Calu3 (cell line): ENCODE data around the gene CCBE1. TPM values are rescaled to one million over a fixed set of nuclear protein-coding genes. Genes with fewer than 3 reads are reported as not detected.

ENCODE experiments used
- BruUV-seq: library from RNA; stranded (reverse); fragments of 400-500 nt; replicated peaks from 2 replicates; lab custom pipeline; 2021; lab: Mats Ljungman, UMichigan
- CTCF ChIA-PET: fragments of 300-600 bp; sonication (Branson Sonifier 250); formaldehyde crosslinking; loops from one replicate; lab custom pipeline; 2022; ENCODE audit warnings: antibody characterized with exemption; lab: Charles Lee
- DNase-seq: peaks from one replicate; pipeline ENCODE4 v3.0.0; 2022
- H3K27ac Mint-ChIP-seq: one replicate; pipeline ENCODE4 v1.8.0; 2022; ENCODE audit warnings: mixed read lengths; ENCODE audit not compliant: unreplicated experiment
- H3K27me3 Mint-ChIP-seq: one replicate; pipeline ENCODE4 v1.8.0; 2022; ENCODE audit warnings: mixed read lengths; ENCODE audit not compliant: unreplicated experiment
- H3K36me3 Mint-ChIP-seq: one replicate; pipeline ENCODE4 v1.8.0; 2022; ENCODE audit warnings: mild to moderate bottlenecking, moderate library complexity, mixed read lengths; ENCODE audit not compliant: insufficient read depth, unreplicated experiment
- H3K4me1 Mint-ChIP-seq: one replicate; pipeline ENCODE4 v1.8.0; 2022; ENCODE audit warnings: mild to moderate bottlenecking, low read depth, mixed read lengths; ENCODE audit not compliant: unreplicated experiment
- H3K4me3 Mint-ChIP-seq: one replicate; pipeline ENCODE4 v1.8.0; 2022; ENCODE audit warnings: mild to moderate bottlenecking, low read depth, moderate library complexity, mixed read lengths; ENCODE audit not compliant: unreplicated experiment
- H3K9me3 Mint-ChIP-seq: one replicate; pipeline ENCODE4 v1.8.0; 2022; ENCODE audit warnings: low read depth, mixed read lengths; ENCODE audit not compliant: unreplicated experiment
- intact Hi-C: fragments of 100-400 bp; cut with micrococcal nuclease; formaldehyde crosslinking; loops from one replicate; pipeline ENCODE4 v1.10.0; 2022; ENCODE audit not compliant: unreplicated experiment
- total RNA-seq: library from RNA; stranded (reverse); gene quantifications from 2 replicates; pipeline ENCODE4 v1.2.3, GENCODE V29; 2022
- TF ChIP-seq, protein P1 (sequence below): fragments of 200-600 bp; IDR thresholded peaks from one replicate; pipeline ENCODE4 v1.8.0; 2022; ENCODE audit warnings: antibody characterized with exemption; ENCODE audit not compliant: unreplicated experiment

Gene CCBE1
- total RNA-seq, 1 experiment from 2014 or later: 0.12 TPM

- H3K27me3 Mint-ChIP-seq: peaks cover 12% of the 10 kb centered on the region
- no peaks in the 10 kb centered on the region for H3K9me3 Mint-ChIP-seq
- CTCF ChIA-PET: interaction anchor here (0.5 kb wide), 1 partner anchor 284 kb away, joined by 4 read pairs; no protein-coding TSS in a partner anchor
- H3K36me3 Mint-ChIP-seq: no peaks in the 10 kb centered on the region
- H3K4me1 Mint-ChIP-seq: no peaks in the 10 kb centered on the region
- BruUV-seq: no TSS peak
- no peak overlapping the region for H3K4me3 Mint-ChIP-seq
- intact Hi-C loops: no loop called here
- no peak for DNase-seq
- TF ChIP-seq, protein P1, sequence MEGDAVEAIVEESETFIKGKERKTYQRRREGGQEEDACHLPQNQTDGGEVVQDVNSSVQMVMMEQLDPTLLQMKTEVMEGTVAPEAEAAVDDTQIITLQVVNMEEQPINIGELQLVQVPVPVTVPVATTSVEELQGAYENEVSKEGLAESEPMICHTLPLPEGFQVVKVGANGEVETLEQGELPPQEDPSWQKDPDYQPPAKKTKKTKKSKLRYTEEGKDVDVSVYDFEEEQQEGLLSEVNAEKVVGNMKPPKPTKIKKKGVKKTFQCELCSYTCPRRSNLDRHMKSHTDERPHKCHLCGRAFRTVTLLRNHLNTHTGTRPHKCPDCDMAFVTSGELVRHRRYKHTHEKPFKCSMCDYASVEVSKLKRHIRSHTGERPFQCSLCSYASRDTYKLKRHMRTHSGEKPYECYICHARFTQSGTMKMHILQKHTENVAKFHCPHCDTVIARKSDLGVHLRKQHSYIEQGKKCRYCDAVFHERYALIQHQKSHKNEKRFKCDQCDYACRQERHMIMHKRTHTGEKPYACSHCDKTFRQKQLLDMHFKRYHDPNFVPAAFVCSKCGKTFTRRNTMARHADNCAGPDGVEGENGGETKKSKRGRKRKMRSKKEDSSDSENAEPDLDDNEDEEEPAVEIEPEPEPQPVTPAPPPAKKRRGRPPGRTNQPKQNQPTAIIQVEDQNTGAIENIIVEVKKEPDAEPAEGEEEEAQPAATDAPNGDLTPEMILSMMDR: no peak
- no peak overlapping the region for H3K27ac Mint-ChIP-seq
These were observed 309.3 kb downstream of the CCBE1 start for GRCh38 chr18:59387687-59388565.

GRCh38 chr18:59386909-59387686, 310.1 kb downstream of the CCBE1 start:
- no peak overlapping the region for H3K4me3 Mint-ChIP-seq
- BruUV-seq: no TSS peak
- TF ChIP-seq, protein P1: no peak
- no peak overlapping the region for H3K27ac Mint-ChIP-seq
- no peak for DNase-seq
- CTCF ChIA-PET: interaction anchor here (1.0 kb wide), 1 partner anchor 9 kb away, joined by 4 read pairs; no protein-coding TSS in a partner anchor
- peaks cover 4% of the 10 kb centered on the region for H3K27me3 Mint-ChIP-seq
- no peaks in the 10 kb centered on the region for H3K4me1 Mint-ChIP-seq
- intact Hi-C loops: no loop called here
- no peaks in the 10 kb centered on the region for H3K9me3 Mint-ChIP-seq
- H3K36me3 Mint-ChIP-seq: no peaks in the 10 kb centered on the region

DNA sequence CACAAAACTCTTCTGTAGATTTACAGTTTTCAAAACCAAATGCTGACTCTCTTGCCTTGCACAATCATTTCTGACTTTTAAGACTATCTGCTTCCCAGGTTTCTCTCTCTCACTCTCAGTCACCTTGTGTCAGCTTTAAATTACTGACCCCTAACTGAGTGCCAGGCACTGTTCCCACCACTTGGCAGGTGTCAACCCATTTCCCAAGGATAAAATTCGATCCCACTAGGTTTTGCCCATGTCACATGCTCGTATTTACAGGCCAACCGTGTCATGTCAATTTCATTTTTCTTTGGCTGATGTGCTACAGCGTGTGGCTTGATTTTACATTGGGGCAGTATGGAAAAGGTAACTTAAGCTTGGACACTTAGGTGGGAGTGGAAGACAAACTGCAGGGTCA, 312.0 kb downstream of the CCBE1 start:
- DNase-seq: no peak
- Mint-ChIP-seq H3K27ac (no peak overlapping the region), H3K9me3 (no peaks in the 10 kb centered on the region), H3K4me3 (no peak overlapping the region), H3K27me3 (peaks cover 4% of the 10 kb centered on the region), H3K36me3 (no peaks in the 10 kb centered on the region), H3K4me1 (peaks cover 7% of the 10 kb centered on the region)
- TF ChIP-seq, protein P1: no peak
- BruUV-seq: no TSS peak
- CTCF ChIA-PET: no interaction called here
- intact Hi-C loops: no loop called here

DNA sequence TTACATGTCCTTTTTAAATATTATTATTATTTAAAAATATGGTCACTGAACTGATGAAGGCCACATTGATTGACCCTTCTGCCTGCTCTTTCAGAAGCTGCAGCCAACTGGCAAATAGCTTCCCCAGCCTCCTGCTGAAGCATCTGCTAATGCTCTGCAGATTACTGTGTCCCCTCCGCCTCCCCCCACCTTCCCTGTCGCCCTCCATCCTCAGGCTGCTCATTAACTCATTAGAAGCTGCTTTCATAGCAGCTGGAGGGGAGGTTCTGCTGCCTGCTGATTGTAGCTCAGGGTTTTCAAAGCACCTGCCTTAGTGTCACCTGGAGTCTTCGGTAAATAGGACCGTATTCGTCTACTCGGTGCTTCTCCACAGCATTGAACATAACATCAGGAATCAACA, 313.4 kb downstream of the CCBE1 start:
- TF ChIP-seq, protein P1: no peak
- H3K36me3 Mint-ChIP-seq: no peaks in the 10 kb centered on the region
- CTCF ChIA-PET: interaction anchor here (0.7 kb wide), 1 partner anchor 13 kb away, joined by 3 read pairs; no protein-coding TSS in a partner anchor
- H3K27ac Mint-ChIP-seq: no peak overlapping the region
- peaks cover 12% of the 10 kb centered on the region for H3K4me1 Mint-ChIP-seq
- DNase-seq: no peak
- no peak overlapping the region for H3K4me3 Mint-ChIP-seq
- peaks cover 2% of the 10 kb centered on the region for H3K9me3 Mint-ChIP-seq
- H3K27me3 Mint-ChIP-seq: peaks cover 18% of the 10 kb centered on the region
- no TSS peak for BruUV-seq
- intact Hi-C loops: no loop called here
